HuH-7.5 (cell line): ENCODE data around the gene MYRF.

Experiments used
- DNase-seq: peaks from one replicate; pipeline ENCODE4 v3.0.0; 2011; ENCODE audit warnings: low spot score

Gene MYRF

GRCh38 chr11:61718621-61719302 is 33.7 kb upstream of the MYRF start:
- DNase-seq = no peak

- DNase-seq = no peak
Observed at GRCh38 chr11:61719978-61720377, 32.5 kb upstream of the MYRF start.

- DNase-seq = no peak
Observed at GRCh38 chr11:61720597-61720996, 31.8 kb upstream of the MYRF start.

- no peak for DNase-seq
Observed at GRCh38 chr11:61724437-61724836, 28.0 kb upstream of the MYRF start.

- DNase-seq = no peak
Observed at GRCh38 chr11:61725781-61726231, 26.6 kb upstream of the MYRF start.

- no peak for DNase-seq
Observed at GRCh38 chr11:61726775-61727174, 25.7 kb upstream of the MYRF start.

GRCh38 chr11:61727401-61727811 is 25.0 kb upstream of the MYRF start:
- no peak for DNase-seq

GRCh38 chr11:61728066-61728939 is 24.1 kb upstream of the MYRF start:
- DNase-seq = no peak

- no peak for DNase-seq
Observed at GRCh38 chr11:61728940-61729219, 23.6 kb upstream of the MYRF start.

- no peak for DNase-seq
Observed at GRCh38 chr11:61730240-61730994, 22.0 kb upstream of the MYRF start.

GRCh38 chr11:61731211-61731951 is 21.1 kb upstream of the MYRF start:
- no peak for DNase-seq

- no peak for DNase-seq
Observed at GRCh38 chr11:61731952-61732675, 20.3 kb upstream of the MYRF start.

- no peak for DNase-seq
Observed at GRCh38 chr11:61732705-61733104, 19.7 kb upstream of the MYRF start.

- DNase-seq = peak; percentile 100
Observed at GRCh38 chr11:61733120-61733978, 19.1 kb upstream of the MYRF start.

GRCh38 chr11:61734767-61735166 is 17.7 kb upstream of the MYRF start:
- DNase-seq = no peak

- no peak for DNase-seq
Observed at GRCh38 chr11:61735391-61735790, 17.0 kb upstream of the MYRF start.

GRCh38 chr11:61736310-61736709 is 16.1 kb upstream of the MYRF start:
- no peak for DNase-seq

GRCh38 chr11:61737131-61737530 is 15.3 kb upstream of the MYRF start:
- no peak for DNase-seq

- DNase-seq = no peak
Observed at GRCh38 chr11:61737636-61738386, 14.6 kb upstream of the MYRF start.

GRCh38 chr11:61738776-61739175 is 13.7 kb upstream of the MYRF start:
- DNase-seq = no peak
